GM15510 (cell line): ENCODE results near the gene PGGHG.
A peak's percentile ranks its signal among the peaks of the same experiment; 100 is the strongest.

ENCODE experiments used
- POLR2A ChIP-seq: IDR thresholded peaks from 3 replicates; pipeline ENCODE4 v1.6.1; 2011; ENCODE audit warnings: borderline replicate concordance; ENCODE audit not compliant: insufficient read length; ENCODE audit errors: extremely low read depth

Gene PGGHG

GRCh38 chr11:312092-312816 lies 23.3 kb downstream of the PGGHG start:
- TF ChIP-seq POLR2A: no peak

GRCh38 chr11:313304-313786 lies 24.4 kb downstream of the PGGHG start:
- no peak for TF ChIP-seq POLR2A

- peak; percentile 85 for TF ChIP-seq POLR2A
These were observed 25.0 kb downstream of the PGGHG start, which contains the start of gene IFITM1 for GRCh38 chr11:313787-314553. Gene IFITM1, plus strand, starts transcription at chr11:314040. Its CDS starts 131 bp downstream, at chr11:314171.

GRCh38 chr11:315051-315481 lies 26.1 kb downstream of the PGGHG start:
- no peak for TF ChIP-seq POLR2A

GRCh38 chr11:315516-315994 lies 26.6 kb downstream of the PGGHG start:
- no peak for TF ChIP-seq POLR2A

GRCh38 chr11:316031-316701 lies 27.2 kb downstream of the PGGHG start:
- no peak for TF ChIP-seq POLR2A

- no peak for TF ChIP-seq POLR2A
These were observed 28.0 kb downstream of the PGGHG start for GRCh38 chr11:316891-317301.

- TF ChIP-seq POLR2A: peak; percentile 21
These were observed 28.9 kb downstream of the PGGHG start for GRCh38 chr11:317668-318404.

GRCh38 chr11:324156-324555 lies 35.2 kb downstream of the PGGHG start:
- no peak for TF ChIP-seq POLR2A

GRCh38 chr11:325796-326591 lies 37.1 kb downstream of the PGGHG start:
- TF ChIP-seq POLR2A: no peak

GRCh38 chr11:326592-326841 lies 37.6 kb downstream of the PGGHG start:
- TF ChIP-seq POLR2A: no peak

GRCh38 chr11:326842-327580 lies 38.1 kb downstream of the PGGHG start:
- TF ChIP-seq POLR2A: peak; percentile 52

GRCh38 chr11:327581-327923 lies 38.6 kb downstream of the PGGHG start:
- no peak for TF ChIP-seq POLR2A
